Measurements from ENCODE around the gene BAK1. TPM values are rescaled to one million over a fixed set of nuclear protein-coding genes. Genes with fewer than 3 reads are reported as not detected.

BAK1 gene
- 18.8 TPM for total RNA-seq
- long read RNA-seq, transcript BAK1-202 (6 exons, 2,136 nt), result major isoform, 55 of 62 reads
- long read RNA-seq, partial matches to known transcripts, result 5 of 62 reads
- long read RNA-seq, other reads (novel, unspliced or antisense), result 2 of 62 reads

- peak; percentile 95 for DNase-seq (ENCODE audit: low spot score)
- intact Hi-C loops (cut with DNase I), result loop anchor here (10.0 kb wide), 1 partner anchor 125 kb away; the partner anchor contains the start of gene ZBTB9
Measured at GRCh38 chr6:33579828-33580714, at the start of gene BAK1. TSS of gene BAK1 (minus strand) at chr6:33580276. CDS start at chr6:33577604, 2,672 bp downstream.

DNA sequence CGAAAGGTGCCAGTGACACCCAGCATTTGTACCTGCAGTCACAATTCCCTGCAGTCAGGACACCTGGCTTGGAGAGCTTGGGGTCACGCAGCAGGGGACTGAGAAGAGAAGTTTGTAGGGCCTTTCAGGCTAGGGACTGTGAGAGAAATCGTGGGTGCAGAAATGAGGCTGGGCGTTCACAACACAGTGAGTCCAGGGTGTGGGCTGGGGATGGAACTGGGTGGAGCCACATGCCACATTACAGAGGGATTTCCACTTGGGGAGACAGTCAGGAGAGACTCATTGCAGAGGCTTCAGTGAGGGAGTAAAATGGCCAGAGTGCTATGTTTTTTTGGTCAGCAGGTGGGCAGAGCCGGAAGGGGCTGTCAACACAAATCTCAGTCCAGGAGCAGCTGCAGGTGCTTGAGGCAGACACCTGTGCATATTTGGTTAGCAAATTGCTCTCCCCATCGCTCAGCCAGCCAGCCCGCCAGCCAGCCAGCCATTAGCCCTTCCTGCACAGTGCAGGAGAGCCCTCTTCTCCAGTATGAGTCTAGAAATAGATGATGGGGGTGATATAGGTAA lies 48.4 kb upstream of the BAK1 start:
- DNase-seq (ENCODE audit: low spot score), result no peak
- intact Hi-C loops (cut with DNase I), result no loop called here

DNA sequence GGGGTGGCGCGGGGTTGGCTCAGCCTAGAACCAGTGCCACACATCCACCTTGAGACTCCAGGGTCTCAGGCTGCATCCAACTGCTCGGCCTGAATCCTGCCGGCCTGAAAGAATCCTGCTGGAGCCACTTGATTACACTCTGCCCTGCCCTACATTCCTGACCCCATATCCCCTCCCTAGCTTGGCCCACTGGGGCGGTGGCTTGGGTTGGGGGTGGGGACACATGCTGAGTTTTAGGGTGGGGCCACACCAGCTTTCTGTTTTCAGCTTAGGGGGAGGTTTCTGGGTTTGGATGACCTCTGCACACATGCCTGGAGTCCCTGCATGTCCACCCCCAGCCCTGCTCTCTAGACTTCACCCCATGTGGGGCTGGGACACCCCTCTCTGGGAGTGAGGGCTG lies 47.8 kb upstream of the BAK1 start:
- no peak for DNase-seq (ENCODE audit: low spot score)
- intact Hi-C loops (cut with DNase I), result no loop called here

- DNase-seq (ENCODE audit: low spot score), result no peak
- intact Hi-C loops (cut with DNase I), result no loop called here
Measured at GRCh38 chr6:33624856-33625255, 44.8 kb upstream of the BAK1 start.

DNA sequence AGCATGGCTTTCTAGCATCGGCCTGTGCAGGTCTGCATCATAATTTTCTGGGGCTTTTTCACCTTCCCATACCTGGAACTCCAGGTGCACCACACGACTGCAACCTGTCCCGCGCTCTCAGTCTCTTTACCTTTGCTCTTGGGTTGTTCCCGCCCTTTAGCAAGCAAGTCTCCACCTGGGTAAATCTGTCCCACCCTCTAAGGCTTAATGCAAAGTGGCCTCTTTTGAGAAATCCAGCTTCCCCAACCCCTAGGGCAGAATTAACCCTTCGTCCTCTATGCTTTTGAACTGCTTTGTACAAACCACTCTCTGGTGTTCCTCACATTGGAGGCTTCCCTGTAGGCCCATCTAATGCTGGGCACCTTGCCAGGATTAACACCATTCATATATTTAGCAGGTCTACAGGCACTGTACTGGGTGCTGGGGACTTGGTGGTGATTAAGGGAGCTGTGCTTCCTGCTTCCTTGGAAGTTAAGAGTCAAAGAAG lies 43.9 kb upstream of the BAK1 start:
- intact Hi-C loops (cut with DNase I), result no loop called here
- DNase-seq (ENCODE audit: low spot score), result no peak

DNA sequence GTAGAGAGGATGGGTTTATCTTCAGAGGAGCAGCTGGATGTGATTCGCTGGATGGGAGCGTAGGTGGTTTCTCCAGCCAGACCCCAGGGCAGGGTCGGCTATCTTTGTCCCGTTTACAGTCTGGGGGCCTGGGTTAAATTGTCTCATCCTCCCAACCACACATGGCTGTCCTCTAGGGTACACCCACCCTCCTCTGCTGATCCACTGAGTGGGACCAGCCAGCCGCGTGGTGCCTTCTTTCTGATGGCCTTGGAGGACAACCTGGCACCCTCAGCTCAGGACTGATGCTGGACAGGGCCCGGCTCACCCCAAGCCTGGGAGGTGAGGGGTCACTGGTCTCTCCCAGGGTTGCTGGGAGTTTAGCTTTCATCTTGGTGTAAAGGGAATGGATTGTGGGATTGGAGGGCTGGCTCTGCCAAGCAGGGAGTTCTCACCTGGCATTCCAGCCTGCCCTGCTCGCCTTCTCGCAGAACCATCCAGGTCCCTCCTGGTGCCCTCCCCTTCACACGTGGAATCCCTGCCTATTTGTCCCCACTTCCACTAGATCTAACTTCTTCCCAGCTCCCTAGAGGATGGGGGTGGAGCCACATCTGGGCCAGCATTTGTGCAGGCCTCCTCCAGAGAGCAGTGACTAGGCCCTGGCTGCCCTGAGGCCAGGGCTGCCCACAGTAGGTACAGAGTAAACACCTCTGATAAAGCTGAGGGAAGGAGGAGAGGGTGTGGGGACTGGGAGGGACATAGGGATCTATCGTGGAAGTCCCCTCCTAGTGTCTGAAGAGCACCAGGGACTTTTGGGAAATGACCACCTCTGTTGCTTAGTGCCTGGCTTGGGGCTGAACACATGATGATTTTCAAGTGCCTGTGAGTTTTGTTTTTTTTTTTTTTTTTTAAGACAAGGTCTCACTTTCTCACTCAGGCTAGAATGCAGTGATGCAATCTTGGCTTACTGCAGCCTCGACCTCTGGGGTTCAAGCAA lies 42.7 kb upstream of the BAK1 start:
- intact Hi-C loops (cut with DNase I), result no loop called here
- DNase-seq (ENCODE audit: low spot score), result no peak

DNA sequence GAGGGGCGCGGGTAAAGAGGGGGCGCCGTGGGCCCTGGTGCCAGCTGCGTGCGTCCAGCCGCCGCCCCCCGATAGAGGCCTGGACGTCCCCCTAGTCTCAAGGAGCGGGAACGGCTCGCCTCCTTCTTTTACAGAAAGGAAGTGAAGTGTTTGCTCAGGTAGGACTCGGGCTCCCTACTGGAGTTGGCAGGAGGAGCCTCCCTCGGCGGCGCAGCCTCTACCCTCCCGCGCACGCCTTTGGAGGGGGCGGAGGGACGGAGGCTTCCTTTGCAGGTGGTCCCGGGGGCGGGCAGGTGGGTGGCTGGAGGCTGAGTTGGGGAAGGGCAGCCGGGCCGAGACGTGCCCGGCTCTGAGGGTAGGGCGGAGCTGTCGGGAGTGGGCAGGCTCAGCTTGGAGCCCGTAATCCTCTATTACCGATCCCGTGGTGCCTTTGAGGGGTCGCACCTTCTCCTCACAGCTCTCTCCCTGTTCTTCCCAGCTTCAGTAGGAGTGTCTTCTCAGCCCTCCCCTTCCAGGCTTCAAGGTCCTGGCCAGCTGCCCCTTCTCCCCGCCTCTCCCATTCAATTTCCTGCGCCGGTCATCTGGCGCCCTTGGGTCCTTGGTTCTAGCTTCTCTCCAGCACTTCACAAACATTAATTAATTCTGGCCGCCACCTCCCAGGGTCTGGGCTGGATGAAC lies 41.8 kb upstream of the BAK1 start:
- intact Hi-C loops (cut with DNase I), result loop anchor here (1.0 kb wide), 1 partner anchor 33 kb away; no protein-coding TSS in a partner anchor
- DNase-seq (ENCODE audit: low spot score), result no peak

GRCh38 chr6:33620856-33621710 lies 41.0 kb upstream of the BAK1 start, which contains the start of gene ITPR3:
TSS of gene ITPR3 (plus strand) at chr6:33621322. CDS start at chr6:33621603, 281 bp downstream.
- intact Hi-C loops (cut with DNase I), result loop anchor here (1.0 kb wide), 1 partner anchor 32 kb away; no protein-coding TSS in a partner anchor
- no peak for DNase-seq (ENCODE audit: low spot score)

DNA sequence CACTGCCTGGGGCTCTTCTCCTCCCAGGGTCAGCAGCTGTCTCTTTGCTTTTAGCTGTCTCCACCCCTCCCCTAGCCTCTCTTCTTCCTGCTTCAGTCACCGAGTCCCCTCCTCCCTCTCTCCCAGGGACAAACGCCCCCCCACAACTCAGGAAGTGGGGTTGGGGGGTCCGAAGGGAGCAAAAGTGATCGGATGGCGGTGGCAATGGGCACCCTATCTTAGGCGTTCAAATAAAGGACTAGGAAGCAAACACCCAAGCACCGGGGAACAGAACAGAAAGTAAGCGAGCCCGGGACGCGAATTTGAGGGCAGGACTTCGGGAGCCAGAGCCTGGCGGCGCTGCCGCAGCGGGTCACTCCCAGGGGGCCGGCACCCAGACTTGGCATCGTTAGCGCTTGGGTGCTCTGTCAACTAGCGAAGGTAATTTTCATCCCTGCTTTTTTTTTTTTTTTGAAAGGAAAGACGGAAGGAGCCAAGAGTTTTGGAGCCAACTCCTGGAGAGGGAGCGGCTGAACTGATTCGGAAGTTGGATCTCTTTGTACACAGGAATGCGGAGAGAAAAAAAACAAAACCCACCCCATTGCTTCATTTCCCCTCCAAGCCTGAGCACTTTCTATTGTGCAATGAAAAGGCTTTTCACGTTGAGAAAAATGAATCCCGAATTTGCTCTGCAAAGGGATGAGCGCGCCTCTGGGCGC lies 40.2 kb upstream of the BAK1 start:
- DNase-seq (ENCODE audit: low spot score), result no peak
- intact Hi-C loops (cut with DNase I), result no loop called here

DNA sequence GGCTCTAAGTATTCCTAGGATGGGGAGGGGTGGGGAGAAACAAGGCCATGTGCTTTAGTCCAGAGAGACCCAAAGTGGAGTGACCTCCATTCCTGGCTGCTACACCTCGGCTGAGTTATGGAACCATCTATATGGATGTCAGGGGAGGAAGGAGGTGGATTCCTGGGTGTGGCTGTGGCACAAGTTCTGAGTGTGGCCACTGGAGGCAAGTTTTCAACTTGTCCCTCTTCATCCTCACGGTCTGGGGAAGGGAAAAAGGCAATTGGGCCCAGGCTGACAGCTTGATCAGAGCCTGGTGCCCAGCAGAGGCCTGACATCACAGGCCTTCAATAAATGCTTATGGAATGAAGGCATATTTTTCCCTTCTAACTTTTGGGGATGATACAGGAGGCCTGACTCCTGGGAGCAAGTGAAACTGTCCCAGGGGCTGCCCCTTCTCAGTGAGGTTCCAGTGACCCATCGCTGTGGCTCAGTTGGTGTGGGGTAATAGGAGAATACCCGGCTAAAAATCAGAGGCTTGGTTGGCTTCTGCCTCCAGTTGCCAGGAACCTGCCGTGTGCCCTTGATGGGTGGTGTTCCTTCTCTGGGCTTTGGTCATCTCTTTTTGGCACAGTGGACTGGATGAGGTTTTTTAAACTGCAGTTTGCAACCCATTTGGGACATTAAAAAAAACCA lies 39.2 kb upstream of the BAK1 start:
- no peak for DNase-seq (ENCODE audit: low spot score)
- intact Hi-C loops (cut with DNase I), result no loop called here

DNA sequence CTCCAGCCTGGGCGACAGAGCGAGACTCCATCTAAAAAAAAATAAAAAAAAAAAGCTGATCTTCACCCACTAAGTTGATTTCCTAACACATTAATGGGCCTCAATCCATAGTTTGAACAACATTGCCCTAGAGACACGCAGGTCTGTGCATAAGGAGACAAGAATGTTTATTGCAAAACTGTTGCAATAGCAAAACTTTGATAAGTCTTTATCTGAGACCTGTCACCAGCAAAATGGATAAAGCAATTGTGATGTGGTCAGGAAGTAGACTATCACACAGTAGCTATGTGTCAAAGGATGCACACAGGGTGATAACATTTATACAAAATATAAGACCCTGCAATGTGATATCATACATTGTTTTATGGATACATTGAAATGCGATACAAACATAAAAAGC lies 36.8 kb upstream of the BAK1 start:
- no peak for DNase-seq (ENCODE audit: low spot score)
- intact Hi-C loops (cut with DNase I), result no loop called here

DNA sequence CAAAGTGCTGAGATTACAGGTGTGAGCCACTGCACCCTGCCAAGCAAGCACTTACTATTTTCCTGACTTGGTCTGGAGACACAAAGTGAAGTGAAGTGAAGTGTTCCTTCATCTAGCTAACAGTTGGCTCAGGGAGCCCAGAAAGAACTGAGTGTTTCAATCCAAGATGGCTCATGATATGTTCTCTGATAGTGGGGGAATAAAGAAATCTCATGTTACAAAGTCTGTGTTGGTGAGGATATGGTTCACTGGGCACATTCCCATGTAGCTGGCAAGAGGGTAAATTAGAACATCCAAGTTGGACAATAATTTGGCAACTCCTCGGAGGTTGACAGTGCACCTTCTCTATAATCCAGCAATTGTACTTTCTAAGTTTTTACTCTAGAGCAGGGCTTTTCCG lies 36.0 kb upstream of the BAK1 start:
- intact Hi-C loops (cut with DNase I), result no loop called here
- no peak for DNase-seq (ENCODE audit: low spot score)

DNA sequence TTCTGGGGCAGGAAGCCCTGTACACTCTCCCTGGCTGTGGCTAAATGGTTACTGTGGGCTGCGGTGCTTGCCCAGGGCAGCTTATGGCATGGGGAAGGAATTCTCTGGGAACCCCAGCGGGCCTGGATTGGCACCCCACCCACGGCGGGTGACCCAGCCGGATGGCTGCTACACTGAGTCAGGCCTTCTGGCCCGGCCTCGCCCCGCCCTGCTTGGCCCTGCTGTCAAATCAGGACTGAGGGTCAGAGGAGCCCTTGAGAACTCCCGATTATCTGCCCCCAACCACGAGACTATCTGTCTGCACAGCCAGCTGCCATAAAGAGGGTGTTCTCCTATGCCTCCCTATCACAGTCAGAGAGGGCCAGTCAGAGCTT lies 33.7 kb upstream of the BAK1 start:
- intact Hi-C loops (cut with DNase I), result no loop called here
- no peak for DNase-seq (ENCODE audit: low spot score)

GRCh38 chr6:33613146-33613794 lies 33.2 kb upstream of the BAK1 start:
- DNase-seq (ENCODE audit: low spot score), result no peak
- intact Hi-C loops (cut with DNase I), result no loop called here

GRCh38 chr6:33610779-33611732 lies 31.0 kb upstream of the BAK1 start:
- intact Hi-C loops (cut with DNase I), result no loop called here
- DNase-seq (ENCODE audit: low spot score), result no peak

All from cardiac septum (tissue), 1 donor.